Measurements from ENCODE around the gene TRPC6. TPM values are rescaled to one million over a fixed set of nuclear protein-coding genes. Genes with fewer than 3 reads are reported as not detected.

TRPC6 gene
- total RNA-seq, 2 donors from 2014 or later, result 1.1 to 4.1 TPM

GRCh38 chr11:101407324-101407723, 176.5 kb downstream of the TRPC6 start:
- intact Hi-C loops (cut with DNase I), result no loop called here
- TF ChIP-seq POLR2AphosphoS5 (IDR thresholded peaks at IDR 0.05), result no peak
- no peak for TF ChIP-seq CTCF (IDR thresholded peaks at IDR 0.05)
- TF ChIP-seq POLR2A (IDR thresholded peaks at IDR 0.05), result no peak
- Histone ChIP-seq H3K36me3 (no peaks in the 10 kb centered on the region), H3K27me3 (replicated peaks; ENCODE audit: insufficient read depth) (no peaks in the 10 kb centered on the region), H3K4me3 (no peak overlapping the region), H3K27ac (no peak overlapping the region), H3K9me3 (no peaks in the 10 kb centered on the region), H3K4me1 (replicated peaks) (no peaks in the 10 kb centered on the region)
- WGBS, result 67% methylated on average over 2 of the region's 2 CpGs
- DNase-seq (ENCODE audit: low spot score), result no peak

Small RNA genes within 50 kb of the gene (microRNA-seq; reads per million reads assigned to microRNA genes)
- gene MIR3920, result not detected

Small RNA genes within 50 kb of the gene (small RNA-seq; reads per million reads assigned to genes)
- 0 to 0.19 reads per million in 2 donors for gene MIR3920

All from prostate gland (tissue), 2 donors.